Testis (tissue), 3 donors: Measurements from ENCODE around the gene TNFRSF21. TPM values are rescaled to one million over a fixed set of nuclear protein-coding genes. Genes with fewer than 3 reads are reported as not detected.

ENCODE experiments used
- DNase-seq: peaks from one replicate; pipeline ENCODE4 v3.0.0-alpha.2; 2019
- H3K27ac ChIP-seq, 2 donors: fragments of 200-600 bp; sonication (generic); one replicate each; pipeline ENCODE4 v1.5.1; 2019
- H3K27me3 ChIP-seq: fragments of 200-600 bp; sonication (generic); one replicate; pipeline ENCODE4 v1.5.1; 2019
- H3K36me3 ChIP-seq: fragments of 200-600 bp; sonication (generic); one replicate; pipeline ENCODE4 v1.5.1; 2017; ENCODE audit warnings: low read depth; ENCODE audit errors: missing control alignments
- H3K4me1 ChIP-seq: fragments of 200-600 bp; sonication (generic); one replicate; pipeline ENCODE4 v1.5.1; 2019
- H3K4me3 ChIP-seq, 2 donors: fragments of 200-600 bp; sonication (generic); one replicate each; pipeline ENCODE4 v1.5.1; 2017 to 2019
- H3K9me3 ChIP-seq: fragments of 200-600 bp; sonication (generic); one replicate; pipeline ENCODE4 v1.5.1; 2017
- POLR2A ChIP-seq: fragments of 450-650 bp; IDR thresholded peaks from one replicate; pipeline ENCODE4 v1.6.1; 2017; ENCODE audit warnings: antibody characterized with exemption, mild to moderate bottlenecking, moderate library complexity
- WGBS, 2 donors: methylation state at CpG; one replicate each; pipeline ENCODE4 v1.1.5; 2018; 5-methylcytosine and 5-hydroxymethylcytosine counted together
- intact Hi-C: fragments of 100-400 bp; cut with DNase I; formaldehyde crosslinking; loops from one replicate; pipeline ENCODE4 v1.15.1; 2023; ENCODE audit warnings: low total_unique reads
- polyA plus RNA-seq: library from polyadenylated mRNA; stranded (reverse); fragments of 350-450 nt; fragmentation: Illumina TruSeq; extraction: RNeasy Lipid Tissue Mini Kit (QIAGEN cat#74804); gene quantifications from one replicate; pipeline ENCODE4 v1.2.3, GENCODE V29; 2014; ENCODE audit warnings: low read depth, low replicate concordance; ENCODE audit not compliant: insufficient read depth
- total RNA-seq, 2 donors: library from RNA; depleted of rRNA; stranded (reverse); fragments of >200 nt; gene quantifications; one replicate each; pipeline ENCODE4 v1.2.3, GENCODE V29; 2016
- TF ChIP-seq, protein P1 (sequence below), 3 experiments: fragments of 450-650 bp in 2 of 3; fragments of 200-600 bp in 1 of 3; sonication (generic) in 1 of 3; IDR thresholded peaks; one replicate each; pipeline ENCODE4 v1.5.1; 2016 to 2019; ENCODE audit warnings: antibody characterized with exemption in 3 of 3, mild to moderate bottlenecking in 2 of 3, moderate library complexity in 1 of 3

The TNFRSF21 gene
- total and polyA plus RNA-seq, 3 donors from 2014 or later: 11.0 to 19.3 (median 17.1) TPM

DNA sequence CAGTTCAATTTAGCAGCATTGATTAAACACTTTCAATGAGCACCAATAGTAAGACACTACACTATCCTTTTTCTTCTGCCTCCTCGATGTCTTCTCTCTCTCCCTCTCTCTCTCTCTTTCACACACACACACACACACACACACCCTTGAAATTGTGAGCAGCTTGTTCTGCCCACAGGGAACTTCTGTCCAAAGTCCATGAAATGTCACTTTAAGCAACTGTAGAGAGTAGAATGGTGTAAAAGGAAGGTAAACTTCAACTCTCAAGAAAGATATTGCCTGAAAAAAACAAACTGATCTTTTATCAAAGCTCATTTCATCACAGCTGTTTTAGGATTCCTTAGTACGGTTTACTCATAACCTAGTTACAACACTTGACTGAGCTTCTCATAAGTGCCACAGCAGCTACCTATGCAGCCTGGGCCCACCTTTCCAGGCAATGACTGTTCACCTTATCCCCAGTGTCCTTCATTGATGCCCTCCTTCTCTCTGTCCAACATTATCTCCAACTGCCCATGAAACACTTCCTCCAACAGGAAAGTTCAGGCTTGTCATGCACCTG lies 107.0 kb downstream of the TNFRSF21 start:
- Histone ChIP-seq H3K27ac (no peak overlapping the region), H3K4me3 (no peak overlapping the region), H3K9me3 (no peaks in the 10 kb centered on the region), H3K36me3 (no peaks in the 10 kb centered on the region), H3K4me1 (no peaks in the 10 kb centered on the region), H3K27me3 (no peaks in the 10 kb centered on the region)
- TF ChIP-seq POLR2A: no peak
- TF ChIP-seq, protein P1, sequence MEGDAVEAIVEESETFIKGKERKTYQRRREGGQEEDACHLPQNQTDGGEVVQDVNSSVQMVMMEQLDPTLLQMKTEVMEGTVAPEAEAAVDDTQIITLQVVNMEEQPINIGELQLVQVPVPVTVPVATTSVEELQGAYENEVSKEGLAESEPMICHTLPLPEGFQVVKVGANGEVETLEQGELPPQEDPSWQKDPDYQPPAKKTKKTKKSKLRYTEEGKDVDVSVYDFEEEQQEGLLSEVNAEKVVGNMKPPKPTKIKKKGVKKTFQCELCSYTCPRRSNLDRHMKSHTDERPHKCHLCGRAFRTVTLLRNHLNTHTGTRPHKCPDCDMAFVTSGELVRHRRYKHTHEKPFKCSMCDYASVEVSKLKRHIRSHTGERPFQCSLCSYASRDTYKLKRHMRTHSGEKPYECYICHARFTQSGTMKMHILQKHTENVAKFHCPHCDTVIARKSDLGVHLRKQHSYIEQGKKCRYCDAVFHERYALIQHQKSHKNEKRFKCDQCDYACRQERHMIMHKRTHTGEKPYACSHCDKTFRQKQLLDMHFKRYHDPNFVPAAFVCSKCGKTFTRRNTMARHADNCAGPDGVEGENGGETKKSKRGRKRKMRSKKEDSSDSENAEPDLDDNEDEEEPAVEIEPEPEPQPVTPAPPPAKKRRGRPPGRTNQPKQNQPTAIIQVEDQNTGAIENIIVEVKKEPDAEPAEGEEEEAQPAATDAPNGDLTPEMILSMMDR (IDR thresholded peaks at IDR 0.05): no peak
- intact Hi-C loops: no loop called here
- WGBS, 2 donors: 91 to 94% methylated on average over 2 of the region's 2 CpGs
- no peak for DNase-seq

DNA sequence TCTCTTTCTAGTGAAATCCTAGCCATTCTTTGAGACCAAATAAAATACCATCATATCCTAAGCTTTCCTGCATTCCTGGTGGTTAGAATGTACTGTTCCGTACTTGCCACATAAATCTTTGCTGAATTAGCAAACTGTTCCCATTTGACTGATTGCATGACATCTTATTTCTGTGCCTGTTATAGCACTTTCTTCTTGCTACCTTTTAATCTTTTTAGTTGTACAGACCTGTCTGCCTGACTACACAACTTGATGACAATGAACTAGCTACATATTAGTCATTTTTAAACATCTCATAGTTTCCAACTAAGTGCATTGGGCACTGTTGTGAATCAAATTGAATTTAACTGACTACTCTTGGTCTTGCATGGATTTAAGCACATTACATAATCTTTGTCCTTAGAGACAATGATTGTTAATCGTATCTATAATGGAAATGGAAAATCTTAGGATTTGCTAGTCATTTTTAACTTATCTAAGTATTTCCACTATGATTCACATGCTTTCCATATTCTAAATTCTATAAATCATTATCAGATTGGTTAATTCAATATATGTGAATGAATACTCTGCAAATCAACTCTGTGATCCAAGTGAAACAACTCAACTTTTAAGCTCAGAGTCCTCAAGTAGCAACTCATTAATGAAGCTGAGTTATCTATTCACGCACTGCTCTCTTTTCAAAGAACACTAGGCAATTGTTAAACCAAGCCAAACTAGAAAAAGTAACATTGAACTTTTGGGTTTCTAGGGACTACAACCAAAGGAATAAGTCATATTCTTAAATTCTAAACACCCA lies 109.0 kb downstream of the TNFRSF21 start:
- no peak for DNase-seq
- no peaks in the 10 kb centered on the region for H3K27me3 ChIP-seq
- WGBS, 2 donors: 66 to 68% methylated on average over 3 of the region's 3 CpGs
- no peaks in the 10 kb centered on the region for H3K36me3 ChIP-seq
- H3K4me3 ChIP-seq: no peak overlapping the region
- no peak overlapping the region for H3K27ac ChIP-seq
- TF ChIP-seq, protein P1 (IDR thresholded peaks at IDR 0.05): no peak
- TF ChIP-seq POLR2A: no peak
- intact Hi-C loops: no loop called here
- H3K4me1 ChIP-seq: no peaks in the 10 kb centered on the region
- no peaks in the 10 kb centered on the region for H3K9me3 ChIP-seq

DNA sequence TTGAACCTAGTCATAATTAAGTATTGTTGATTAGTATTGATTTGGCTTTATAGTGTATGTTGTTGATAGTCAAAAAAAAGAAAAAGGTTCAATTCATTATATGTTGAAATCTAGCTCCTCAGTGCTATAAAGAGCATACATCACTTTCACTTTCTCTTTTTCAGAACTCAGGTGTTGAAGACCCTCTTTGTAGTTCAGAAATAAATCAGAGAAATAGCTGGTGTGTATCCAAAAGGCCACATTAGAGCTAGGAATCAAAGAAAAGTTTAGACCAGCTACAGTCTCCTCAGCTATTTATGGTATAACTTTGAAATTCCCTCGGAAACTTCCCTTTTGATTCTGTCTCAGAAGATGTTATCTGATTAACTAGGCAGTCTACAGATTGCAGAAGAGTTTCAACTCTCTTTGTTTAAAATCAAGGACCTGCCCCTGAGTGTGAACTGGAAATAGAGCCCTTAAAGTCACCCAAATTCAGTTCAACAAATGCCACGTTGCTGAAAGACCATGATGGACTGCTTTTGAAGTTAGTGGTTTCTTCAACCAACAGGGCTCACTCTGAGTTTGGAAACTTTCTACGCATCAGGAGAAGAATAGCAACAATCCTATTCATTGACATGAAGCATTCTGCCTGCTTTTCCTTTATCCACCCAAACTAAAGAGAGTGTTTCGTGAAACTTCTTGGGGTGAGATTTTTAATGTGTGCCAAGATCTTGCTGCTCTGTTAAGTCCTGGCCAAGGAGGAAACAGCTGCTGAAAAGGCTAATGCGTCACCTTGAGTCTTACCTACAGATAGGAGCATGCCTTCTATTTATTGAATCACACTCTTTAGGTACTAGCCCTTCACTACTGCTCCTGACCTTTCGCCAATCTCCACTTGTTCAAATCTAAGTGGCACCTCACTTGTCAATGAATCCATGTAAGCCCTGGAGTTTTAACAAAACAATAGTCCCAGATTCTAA lies 111.7 kb downstream of the TNFRSF21 start:
- TF ChIP-seq, protein P1 (IDR thresholded peaks at IDR 0.05): no peak
- no peak for TF ChIP-seq POLR2A
- no peak for DNase-seq
- Histone ChIP-seq H3K27ac (no peak overlapping the region), H3K9me3 (no peaks in the 10 kb centered on the region), H3K4me3 (no peak overlapping the region), H3K4me1 (no peaks in the 10 kb centered on the region), H3K36me3 (no peaks in the 10 kb centered on the region), H3K27me3 (no peaks in the 10 kb centered on the region)
- 85 to 87% methylated on average over 6 of the region's 6 CpGs for WGBS, 2 donors
- intact Hi-C loops: no loop called here

DNA sequence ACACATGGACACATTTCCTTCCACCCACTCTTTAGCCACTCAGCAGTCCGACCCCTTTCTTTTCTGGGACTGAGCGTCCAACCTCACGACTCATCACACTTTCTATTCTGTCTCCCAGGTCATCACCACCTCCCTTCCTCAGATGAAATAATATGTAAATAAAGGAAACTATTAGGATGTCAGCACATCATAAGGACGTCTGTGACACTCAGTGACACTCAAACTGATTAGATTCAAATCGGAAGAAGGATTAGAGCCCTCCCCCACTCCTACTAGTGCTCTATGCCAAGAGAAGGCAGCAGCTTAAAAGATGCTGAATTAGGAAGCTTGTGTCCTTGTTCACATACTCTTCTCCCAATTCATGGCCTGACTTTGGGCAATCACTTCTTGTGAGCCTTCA lies 113.6 kb downstream of the TNFRSF21 start:
- Histone ChIP-seq H3K4me1 (no peaks in the 10 kb centered on the region), H3K9me3 (no peaks in the 10 kb centered on the region), H3K27me3 (no peaks in the 10 kb centered on the region), H3K4me3 (no peak overlapping the region), H3K27ac (no peak overlapping the region), H3K36me3 (no peaks in the 10 kb centered on the region)
- intact Hi-C loops: no loop called here
- DNase-seq: no peak
- TF ChIP-seq, protein P1 (IDR thresholded peaks at IDR 0.05): no peak
- no peak for TF ChIP-seq POLR2A
- 85 to 90% methylated on average over 5 of the region's 5 CpGs for WGBS, 2 donors
